Parathyroid adenoma (tissue), 2 donors: ENCODE data around the gene MRGPRG.

Experiments
- H2AFZ ChIP-seq: fragments of 300-600 bp; sonication (generic); one replicate; pipeline ENCODE4 v1.7.0; 2017; ENCODE audit warnings: antibody characterized with exemption, mild to moderate bottlenecking
- H3K27ac ChIP-seq: fragments of 300-600 bp; sonication (generic); one replicate; pipeline ENCODE4 v1.7.0; 2017
- H3K27me3 ChIP-seq: fragments of 300-600 bp; sonication (generic); one replicate; pipeline ENCODE4 v1.7.0; 2017; ENCODE audit warnings: low read length; ENCODE audit not compliant: control insufficient read depth, insufficient read depth
- H3K36me3 ChIP-seq: fragments of 300-600 bp; sonication (generic); one replicate; pipeline ENCODE4 v1.7.0; 2017; ENCODE audit warnings: low read length; ENCODE audit not compliant: control insufficient read depth, insufficient read depth
- H3K4me1 ChIP-seq: fragments of 300-600 bp; sonication (generic); one replicate; pipeline ENCODE4 v1.7.0; 2017; ENCODE audit warnings: control low read depth
- H3K4me2 ChIP-seq: fragments of 300-600 bp; sonication (generic); one replicate; pipeline ENCODE4 v1.7.0; 2017; ENCODE audit warnings: low read length
- H3K4me3 ChIP-seq: fragments of 300-600 bp; sonication (generic); one replicate; pipeline ENCODE4 v1.7.0; 2017; ENCODE audit warnings: low read depth, low read length
- H3K79me2 ChIP-seq: fragments of 300-600 bp; sonication (generic); one replicate; pipeline ENCODE4 v1.7.0; 2017; ENCODE audit warnings: control low read depth
- H3K9ac ChIP-seq: fragments of 300-600 bp; sonication (generic); one replicate; pipeline ENCODE4 v1.7.0; 2017; ENCODE audit warnings: mild to moderate bottlenecking
- H3K9me3 ChIP-seq: fragments of 300-600 bp; sonication (generic); one replicate; pipeline ENCODE4 v1.7.0; 2017; ENCODE audit warnings: low read length; ENCODE audit not compliant: control insufficient read depth
- TF ChIP-seq, protein P1 (sequence below): fragments of 300-600 bp; sonication (generic); IDR thresholded peaks from one replicate; pipeline ENCODE4 v1.7.0; 2017; ENCODE audit warnings: antibody characterized with exemption, mild to moderate bottlenecking
- donor health status: primary hyperparathyroidism.

Gene MRGPRG

DNA sequence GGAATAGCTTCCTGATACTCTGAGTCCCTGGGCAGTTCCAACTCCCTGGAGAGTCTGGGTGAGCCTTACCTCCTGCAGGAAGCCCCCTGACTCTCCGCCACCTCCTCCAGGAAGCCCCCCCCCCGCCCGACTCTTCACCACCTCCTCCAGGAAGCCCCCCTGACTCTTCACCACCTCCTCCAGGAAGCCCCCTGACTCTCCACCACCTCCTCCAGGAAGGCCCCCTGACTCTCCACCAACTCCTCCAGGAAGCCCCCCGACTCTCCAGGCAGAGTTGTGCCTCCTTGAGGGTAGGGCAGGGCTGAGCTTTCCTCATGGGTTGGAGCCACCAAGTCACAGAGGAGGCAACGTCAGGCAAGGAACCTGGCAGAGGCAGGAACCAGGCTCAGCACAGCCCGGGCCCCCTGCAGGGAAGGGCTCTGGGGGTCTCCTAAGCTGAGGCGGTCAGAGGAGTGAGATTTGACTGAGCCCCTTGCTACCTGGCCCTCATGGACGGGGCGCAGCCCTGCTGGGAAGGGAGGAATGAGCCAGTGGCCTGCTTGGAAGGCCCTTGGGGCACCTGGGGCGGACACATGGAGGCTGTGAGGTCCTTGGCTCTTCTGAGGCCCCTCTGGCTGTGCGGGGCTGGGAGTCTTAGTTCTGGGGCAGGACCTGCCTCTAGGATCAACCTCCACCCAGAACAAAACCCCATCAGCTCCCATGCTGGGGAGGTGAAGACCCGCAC, 18.1 kb downstream of the MRGPRG start:
- Histone ChIP-seq H3K79me2 (no peaks in the 10 kb centered on the region), H3K9me3 (no peaks in the 10 kb centered on the region), H3K4me1 (no peaks in the 10 kb centered on the region), H3K36me3 (no peaks in the 10 kb centered on the region), H2AFZ (no peak overlapping the region), H3K9ac (no peak overlapping the region), H3K4me3 (no peak overlapping the region), H3K27me3 (no peaks in the 10 kb centered on the region), H3K4me2 (no peak overlapping the region), H3K27ac (no peak overlapping the region)
- TF ChIP-seq, protein P1, sequence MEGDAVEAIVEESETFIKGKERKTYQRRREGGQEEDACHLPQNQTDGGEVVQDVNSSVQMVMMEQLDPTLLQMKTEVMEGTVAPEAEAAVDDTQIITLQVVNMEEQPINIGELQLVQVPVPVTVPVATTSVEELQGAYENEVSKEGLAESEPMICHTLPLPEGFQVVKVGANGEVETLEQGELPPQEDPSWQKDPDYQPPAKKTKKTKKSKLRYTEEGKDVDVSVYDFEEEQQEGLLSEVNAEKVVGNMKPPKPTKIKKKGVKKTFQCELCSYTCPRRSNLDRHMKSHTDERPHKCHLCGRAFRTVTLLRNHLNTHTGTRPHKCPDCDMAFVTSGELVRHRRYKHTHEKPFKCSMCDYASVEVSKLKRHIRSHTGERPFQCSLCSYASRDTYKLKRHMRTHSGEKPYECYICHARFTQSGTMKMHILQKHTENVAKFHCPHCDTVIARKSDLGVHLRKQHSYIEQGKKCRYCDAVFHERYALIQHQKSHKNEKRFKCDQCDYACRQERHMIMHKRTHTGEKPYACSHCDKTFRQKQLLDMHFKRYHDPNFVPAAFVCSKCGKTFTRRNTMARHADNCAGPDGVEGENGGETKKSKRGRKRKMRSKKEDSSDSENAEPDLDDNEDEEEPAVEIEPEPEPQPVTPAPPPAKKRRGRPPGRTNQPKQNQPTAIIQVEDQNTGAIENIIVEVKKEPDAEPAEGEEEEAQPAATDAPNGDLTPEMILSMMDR: no peak

DNA sequence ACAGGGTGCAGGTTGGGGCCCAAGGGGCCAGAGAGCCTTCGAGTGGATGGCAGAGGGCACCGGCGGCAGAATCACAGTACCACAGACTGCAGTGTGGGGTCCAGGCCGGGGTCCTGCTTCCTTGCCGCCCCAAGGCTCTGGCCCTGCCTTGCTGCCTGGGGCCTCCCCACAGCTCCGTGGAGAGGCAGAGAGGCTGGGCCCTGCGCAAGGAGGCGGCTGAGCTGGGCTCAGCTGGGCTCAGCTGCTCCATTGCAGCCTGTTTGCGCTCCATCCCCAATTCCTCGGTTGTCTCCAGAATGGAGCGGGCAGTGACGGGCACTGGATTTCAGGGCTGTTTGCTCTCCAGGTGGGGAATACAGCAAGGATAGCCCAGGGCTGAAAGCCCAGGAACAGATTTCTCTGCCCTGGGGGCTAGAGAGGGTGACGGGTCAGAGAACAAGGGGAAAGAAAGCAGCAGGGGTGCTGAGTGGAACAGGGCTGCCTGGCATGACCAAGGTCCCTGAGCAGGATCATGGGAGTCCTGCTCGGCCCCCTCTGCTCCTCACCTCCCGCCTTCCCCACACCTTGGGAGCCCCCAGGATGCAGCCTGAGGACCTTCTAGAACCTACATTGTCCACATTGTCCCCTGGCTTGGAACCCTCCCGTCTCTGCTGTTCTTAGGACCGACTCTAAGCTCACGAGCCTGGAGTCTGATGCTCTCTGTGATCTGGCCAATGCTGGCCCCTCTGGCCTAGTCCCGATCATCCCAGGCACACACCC, 18.9 kb downstream of the MRGPRG start:
- Histone ChIP-seq H3K36me3 (no peaks in the 10 kb centered on the region), H3K4me1 (no peaks in the 10 kb centered on the region), H3K27ac (no peak overlapping the region), H3K27me3 (no peaks in the 10 kb centered on the region), H3K4me3 (no peak overlapping the region), H3K4me2 (no peak overlapping the region), H3K9ac (no peak overlapping the region), H3K79me2 (no peaks in the 10 kb centered on the region), H2AFZ (no peak overlapping the region), H3K9me3 (no peaks in the 10 kb centered on the region)
- TF ChIP-seq, protein P1: no peak

DNA sequence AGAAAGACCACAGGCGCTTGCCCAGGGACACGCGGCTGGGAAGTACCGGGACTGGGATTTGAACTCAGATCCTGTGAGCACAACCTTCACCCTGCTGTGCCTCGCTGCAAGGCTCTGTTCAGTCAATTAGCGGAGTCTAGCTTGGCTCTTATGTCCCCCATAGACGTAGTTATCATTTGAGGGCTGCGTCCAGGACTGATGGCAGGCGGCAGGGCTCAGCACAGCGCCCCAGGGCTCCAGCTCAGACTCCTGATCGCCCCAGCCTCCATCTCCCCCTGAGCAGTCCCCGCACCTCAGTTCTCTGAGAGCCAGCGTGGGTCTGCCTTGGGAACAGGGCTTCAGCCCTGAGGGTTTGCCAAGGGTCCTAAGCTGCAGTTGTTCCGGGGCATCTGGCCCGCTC, 19.8 kb downstream of the MRGPRG start:
- no peaks in the 10 kb centered on the region for H3K9me3 ChIP-seq

DNA sequence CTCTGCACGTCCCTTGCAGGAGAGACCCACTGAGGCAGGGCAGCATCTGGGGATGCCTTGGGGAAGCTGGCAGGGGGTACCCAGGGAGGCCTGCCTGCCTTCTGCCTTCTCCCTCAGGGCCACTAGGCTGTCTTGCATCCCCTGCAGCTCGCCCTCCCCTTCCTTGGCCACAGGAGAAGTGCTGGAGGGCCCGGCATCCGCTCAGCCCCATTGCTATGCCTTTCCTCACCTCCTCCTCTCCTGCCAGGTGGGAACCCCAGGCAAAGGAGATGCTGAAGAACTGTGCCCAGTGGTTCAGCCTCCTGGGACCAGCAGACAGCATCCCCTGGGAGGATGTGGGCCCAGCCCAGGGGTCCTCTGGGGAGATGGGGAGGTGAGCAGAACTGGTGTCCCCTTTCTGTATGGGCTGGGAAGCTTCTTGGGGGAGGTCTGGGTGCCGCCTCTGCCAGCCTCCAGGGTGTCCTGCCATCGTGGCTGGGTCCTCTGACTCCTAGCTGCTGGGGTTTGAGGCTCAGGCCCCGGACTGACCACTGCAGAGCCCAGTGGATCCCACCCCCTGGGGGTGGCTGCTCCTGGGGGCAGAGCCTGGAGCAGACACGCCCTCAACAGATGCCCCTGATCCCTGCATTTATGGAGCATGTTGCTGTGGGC, 20.6 kb downstream of the MRGPRG start:
- H3K27me3 ChIP-seq: no peaks in the 10 kb centered on the region

More for the DNA sequence above, 19.8 kb downstream of the MRGPRG start:
- H3K4me3 ChIP-seq: no peak overlapping the region
- TF ChIP-seq, protein P1: no peak
- no peaks in the 10 kb centered on the region for H3K79me2 ChIP-seq
- H3K27ac ChIP-seq: no peak overlapping the region
- H3K36me3 ChIP-seq: no peaks in the 10 kb centered on the region
- H3K4me1 ChIP-seq: no peaks in the 10 kb centered on the region
- H3K27me3 ChIP-seq: no peaks in the 10 kb centered on the region
- H3K4me2 ChIP-seq: no peak overlapping the region
- no peak overlapping the region for H2AFZ ChIP-seq
- H3K9ac ChIP-seq: no peak overlapping the region

More for the DNA sequence above, 20.6 kb downstream of the MRGPRG start:
- TF ChIP-seq, protein P1: no peak
- Histone ChIP-seq H3K9ac (no peak overlapping the region), H3K4me3 (no peak overlapping the region), H2AFZ (no peak overlapping the region), H3K27ac (no peak overlapping the region), H3K36me3 (no peaks in the 10 kb centered on the region), H3K9me3 (no peaks in the 10 kb centered on the region), H3K4me2 (no peak overlapping the region), H3K4me1 (no peaks in the 10 kb centered on the region), H3K79me2 (no peaks in the 10 kb centered on the region)
